AG10803 (cell line): Measurements from ENCODE around the gene CAPS.

Experiments used
- DNase-seq: peaks from one replicate; pipeline ENCODE4 v3.0.0; 2010; ENCODE audit warnings: low read depth
- H3K4me3 ChIP-seq: 2 replicates; pipeline ENCODE4 v1.5.1; 2011; ENCODE audit warnings: mild to moderate bottlenecking, low read length, control low read depth
- TF ChIP-seq, protein P1 (sequence below): conservative IDR thresholded peaks from 2 replicates; pipeline ENCODE4 v1.5.1; 2011; ENCODE audit warnings: mild to moderate bottlenecking, low read length, control low read depth, inconsistent platforms

Gene CAPS

DNA sequence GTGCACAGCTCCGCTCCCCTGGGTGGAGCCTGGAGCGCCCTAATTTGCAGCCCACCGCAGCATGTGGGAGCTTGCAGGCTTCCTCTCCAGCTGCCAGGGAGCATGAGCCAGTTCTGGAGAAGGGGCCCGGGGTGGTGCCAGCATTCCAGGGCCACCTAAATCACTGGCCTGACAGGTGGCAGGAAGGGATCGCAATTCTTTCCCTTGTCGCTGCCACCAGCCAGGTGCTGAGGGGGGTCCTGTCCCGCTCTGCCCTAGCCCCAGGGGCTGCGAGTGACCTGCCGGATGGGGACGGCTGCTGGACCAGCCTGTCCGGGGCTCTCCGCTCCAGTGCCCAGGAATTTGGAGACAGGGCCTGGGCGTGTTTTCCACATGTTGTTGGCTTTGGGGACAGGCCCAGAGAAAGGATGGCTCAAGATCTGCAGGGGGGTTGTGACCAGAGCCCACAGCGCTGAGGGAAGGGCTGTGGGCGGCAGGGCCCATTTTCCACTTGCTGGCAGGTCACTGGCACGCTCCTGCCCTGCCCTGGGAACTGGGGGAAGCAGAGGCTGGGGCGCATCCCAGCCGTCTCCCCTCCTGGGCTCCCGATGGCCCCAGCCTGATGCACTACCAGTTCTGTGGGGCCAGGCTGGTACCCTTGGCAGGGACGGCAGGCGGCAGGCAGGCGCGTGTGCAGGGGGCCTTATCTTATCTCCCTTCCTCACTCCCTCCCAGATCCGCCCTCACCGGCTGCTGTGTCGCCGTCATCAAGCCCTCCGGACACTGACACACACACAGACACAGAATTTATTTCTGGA lies 19.9 kb upstream of the CAPS start:
- DNase-seq = no peak
- no peak overlapping the region for H3K4me3 ChIP-seq
- TF ChIP-seq, protein P1, sequence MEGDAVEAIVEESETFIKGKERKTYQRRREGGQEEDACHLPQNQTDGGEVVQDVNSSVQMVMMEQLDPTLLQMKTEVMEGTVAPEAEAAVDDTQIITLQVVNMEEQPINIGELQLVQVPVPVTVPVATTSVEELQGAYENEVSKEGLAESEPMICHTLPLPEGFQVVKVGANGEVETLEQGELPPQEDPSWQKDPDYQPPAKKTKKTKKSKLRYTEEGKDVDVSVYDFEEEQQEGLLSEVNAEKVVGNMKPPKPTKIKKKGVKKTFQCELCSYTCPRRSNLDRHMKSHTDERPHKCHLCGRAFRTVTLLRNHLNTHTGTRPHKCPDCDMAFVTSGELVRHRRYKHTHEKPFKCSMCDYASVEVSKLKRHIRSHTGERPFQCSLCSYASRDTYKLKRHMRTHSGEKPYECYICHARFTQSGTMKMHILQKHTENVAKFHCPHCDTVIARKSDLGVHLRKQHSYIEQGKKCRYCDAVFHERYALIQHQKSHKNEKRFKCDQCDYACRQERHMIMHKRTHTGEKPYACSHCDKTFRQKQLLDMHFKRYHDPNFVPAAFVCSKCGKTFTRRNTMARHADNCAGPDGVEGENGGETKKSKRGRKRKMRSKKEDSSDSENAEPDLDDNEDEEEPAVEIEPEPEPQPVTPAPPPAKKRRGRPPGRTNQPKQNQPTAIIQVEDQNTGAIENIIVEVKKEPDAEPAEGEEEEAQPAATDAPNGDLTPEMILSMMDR = no peak

DNA sequence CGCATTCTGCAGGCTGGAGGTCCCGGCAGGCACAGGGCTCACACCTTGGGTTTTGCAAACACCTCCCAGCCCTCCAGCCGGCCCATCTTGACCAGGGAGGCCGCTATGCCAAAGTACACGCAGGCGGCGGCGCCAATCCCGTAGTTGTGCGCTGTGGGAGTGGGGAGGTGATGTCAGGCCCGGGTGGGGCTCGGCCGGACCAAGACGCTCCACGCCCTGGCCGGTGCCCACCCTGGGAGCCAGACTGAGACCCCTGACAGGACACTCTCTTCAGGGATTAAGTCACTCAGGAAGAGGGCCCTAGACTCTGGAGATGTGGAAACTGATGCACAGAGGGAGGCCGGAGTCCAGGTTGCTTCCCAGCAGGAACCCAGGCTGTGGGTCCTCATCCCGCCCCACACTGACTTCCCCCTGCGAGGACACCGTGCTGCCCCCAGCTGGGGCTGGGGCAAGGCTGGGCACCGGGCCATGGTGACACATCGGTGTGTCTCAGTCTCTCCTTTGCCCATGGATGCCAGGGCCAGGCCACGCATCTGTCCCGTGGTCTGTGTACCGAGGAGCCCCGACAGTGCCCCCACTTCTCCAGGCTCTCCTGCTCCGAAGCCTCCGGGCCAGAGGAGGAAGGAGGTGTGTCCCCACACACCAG lies 19.2 kb upstream of the CAPS start:
- no peak for DNase-seq
- TF ChIP-seq, protein P1 = no peak
- no peak overlapping the region for H3K4me3 ChIP-seq

DNA sequence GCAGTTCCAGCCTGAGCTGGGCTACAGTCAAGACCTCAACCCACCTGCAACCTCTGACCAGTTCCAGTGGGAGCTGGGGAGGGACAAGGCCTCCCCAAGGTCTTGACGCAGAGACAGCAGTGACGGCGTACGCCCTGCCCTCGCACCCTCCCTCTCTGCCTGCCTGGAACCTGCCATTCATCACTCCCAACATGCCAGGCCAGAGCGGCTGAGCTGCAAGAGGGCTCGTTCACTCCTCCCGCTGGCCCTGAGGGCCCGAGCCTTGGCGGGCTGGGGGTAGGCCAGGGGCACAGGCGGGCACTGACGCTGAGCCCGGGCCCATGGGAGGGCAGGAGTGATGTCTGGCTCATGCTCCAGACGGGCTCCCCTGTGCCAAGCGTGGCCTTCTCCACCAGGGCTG lies 18.6 kb upstream of the CAPS start:
- DNase-seq = no peak
- no peak overlapping the region for H3K4me3 ChIP-seq
- TF ChIP-seq, protein P1 = no peak

DNA sequence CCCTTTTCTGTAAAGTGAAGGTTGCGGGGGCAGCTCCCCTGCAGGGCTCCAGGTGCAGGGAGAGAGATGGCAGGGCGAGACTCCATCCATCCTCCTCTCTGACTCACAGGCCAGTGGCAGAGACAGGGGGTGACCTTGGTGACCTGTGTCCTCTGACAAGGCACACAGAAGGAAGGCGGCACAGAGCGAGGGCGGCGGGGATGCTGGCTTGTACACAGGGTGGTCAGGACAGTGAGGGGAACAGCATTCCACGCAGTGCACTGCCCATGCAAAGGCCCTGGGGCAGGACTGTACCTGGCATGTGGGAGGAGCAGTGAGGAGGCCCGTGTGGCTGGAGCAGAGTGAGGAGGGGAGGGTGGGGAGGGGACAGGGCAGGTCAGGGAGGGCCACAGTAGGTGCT lies 18.2 kb upstream of the CAPS start:
- TF ChIP-seq, protein P1 = no peak
- H3K4me3 ChIP-seq = no peak overlapping the region
- no peak for DNase-seq

DNA sequence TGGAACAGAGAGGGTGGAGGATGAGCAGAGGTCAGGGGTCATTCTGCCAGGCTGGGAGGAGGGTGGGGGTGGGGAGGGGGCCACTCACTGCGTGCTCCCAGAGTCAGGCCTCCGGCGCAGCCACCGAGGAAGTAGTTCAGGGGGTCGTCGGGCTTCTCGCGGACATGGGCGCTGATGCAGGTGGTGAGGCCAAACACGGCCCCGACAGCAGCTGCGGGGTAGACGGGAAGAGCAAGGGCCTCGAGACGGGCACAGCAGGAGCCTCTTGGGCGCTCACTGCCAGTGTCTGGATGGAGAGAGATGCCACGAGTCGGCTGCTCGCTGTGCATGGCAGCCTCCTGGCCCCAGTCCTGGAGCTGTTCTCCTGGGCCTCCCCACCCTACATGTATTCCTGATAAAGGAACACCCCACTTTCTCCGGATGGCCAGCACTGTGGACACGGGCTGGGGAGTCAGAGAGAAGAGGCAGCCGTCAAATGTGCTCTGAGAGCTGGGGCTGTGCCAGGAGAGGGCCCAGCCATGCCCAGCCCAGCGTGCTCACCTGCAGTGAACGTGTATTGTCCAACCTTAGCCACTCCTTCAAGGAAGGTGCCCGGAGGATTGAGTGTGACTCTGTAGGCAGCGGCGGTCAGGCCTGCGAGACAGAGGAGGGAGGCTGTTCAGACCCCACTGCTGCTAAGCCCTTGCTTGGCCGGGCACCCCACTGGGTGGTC lies 17.5 kb upstream of the CAPS start:
- H3K4me3 ChIP-seq = no peak overlapping the region

DNA sequence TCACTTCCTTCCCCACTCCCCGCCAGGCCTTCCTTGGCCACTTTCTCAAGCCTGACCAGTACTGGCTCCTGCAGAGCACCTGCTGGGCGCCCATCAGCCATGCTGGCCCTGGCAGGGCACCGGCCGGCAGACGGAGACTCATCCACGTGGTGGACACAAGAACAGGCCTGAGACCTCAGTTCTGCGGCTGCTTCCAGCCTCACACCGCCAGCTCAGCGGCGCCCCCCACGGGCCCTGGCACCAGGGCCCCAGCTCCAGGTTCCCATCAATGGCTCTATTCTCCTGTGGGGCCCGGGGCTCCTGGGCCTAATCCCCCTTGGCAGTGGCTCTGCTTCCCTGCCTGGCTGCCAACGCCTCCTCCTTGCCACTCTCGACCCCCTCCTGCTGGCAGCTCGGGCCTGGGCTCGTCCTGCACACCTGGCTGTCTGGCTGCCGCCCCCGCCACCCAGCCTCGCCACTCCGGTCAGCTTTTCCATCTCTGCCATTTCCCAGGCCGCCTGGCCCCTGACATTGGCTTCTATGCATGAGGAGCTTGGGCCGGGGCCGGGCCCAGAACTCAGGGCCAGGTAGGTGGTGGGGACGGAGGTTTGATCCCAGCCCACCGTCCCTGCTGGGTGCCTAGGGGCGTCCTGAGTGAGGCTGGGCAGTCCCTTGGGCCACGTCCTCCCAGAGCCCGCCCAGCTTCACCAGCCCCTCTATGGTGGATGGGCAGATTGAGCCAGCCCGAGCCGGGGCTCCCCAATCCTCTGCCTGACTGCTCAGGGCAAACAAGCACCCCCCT lies 16.7 kb upstream of the CAPS start:
- H3K4me3 ChIP-seq = no peak overlapping the region
- no peak for DNase-seq
- TF ChIP-seq, protein P1 = no peak

More for the DNA sequence above, 17.5 kb upstream of the CAPS start:
- TF ChIP-seq, protein P1 = no peak
- no peak for DNase-seq
